SK-N-SH treated with all-trans-retinoic acid at 6 μM for 48 hours (cell line): ENCODE results near the gene PSME2.
A peak's percentile ranks its signal among the peaks of the same experiment; 100 is the strongest.

Source experiments
- ATAC-seq: fragments of 200-7000 bp; cut with Tn5 transposase; 3 replicates; pipeline ENCODE4 v1.9.1; 2020; ENCODE audit warnings: mild to moderate bottlenecking, moderate library complexity
- ARNTL ChIP-seq: fragments of 450-650 bp; formaldehyde crosslinking; IDR thresholded peaks from 2 replicates; pipeline ENCODE4 v1.5.0; 2020; ENCODE audit warnings: low read depth, mild to moderate bottlenecking, moderate library complexity, borderline replicate concordance
- BACH2 ChIP-seq: fragments of 250-450 bp; sonication (Bioruptor Pico); IDR thresholded peaks from 2 replicates; pipeline ENCODE4 v1.9.0; 2021; ENCODE audit warnings: mild to moderate bottlenecking, borderline replicate concordance
- CSDC2 ChIP-seq: fragments of 250-450 bp; sonication (Bioruptor Pico); IDR thresholded peaks from 2 replicates; pipeline ENCODE4 v1.5.0; 2020; ENCODE audit warnings: mild to moderate bottlenecking, moderate library complexity
- CSRNP3 ChIP-seq: fragments of 250-450 bp; sonication (Bioruptor Pico); IDR thresholded peaks from 2 replicates; pipeline ENCODE4 v1.5.1; 2021; ENCODE audit warnings: mild to moderate bottlenecking, moderate library complexity
- ESRRG ChIP-seq: fragments of 250-450 bp; sonication (Bioruptor Pico); IDR thresholded peaks from 2 replicates; pipeline ENCODE4 v1.6.1; 2021; ENCODE audit warnings: mild to moderate bottlenecking
- GLIS3 ChIP-seq: fragments of 250-450 bp; sonication (Bioruptor Pico); IDR thresholded peaks from 2 replicates; pipeline ENCODE4 v1.5.0; 2020; ENCODE audit warnings: mild to moderate bottlenecking, moderate library complexity
- ISL1 ChIP-seq: fragments of 250-450 bp; sonication (Bioruptor Pico); IDR thresholded peaks from 2 replicates; pipeline ENCODE4 v2.1.2; 2022; ENCODE audit warnings: mild to moderate bottlenecking, moderate library complexity
- OSR1 ChIP-seq: fragments of 250-450 bp; sonication (Bioruptor Pico); IDR thresholded peaks from 2 replicates; pipeline ENCODE4 v1.8.0; 2022; ENCODE audit warnings: moderate library complexity, mild to moderate bottlenecking, inconsistent platforms
- POU6F1 ChIP-seq: fragments of 250-450 bp; sonication (Bioruptor Pico); IDR thresholded peaks from 2 replicates; pipeline ENCODE4 v1.8.0; 2021; ENCODE audit warnings: low read depth, mild to moderate bottlenecking, moderate library complexity, borderline replicate concordance
- PPARA ChIP-seq: fragments of 250-450 bp; sonication (Bioruptor Pico); IDR thresholded peaks from 2 replicates; pipeline ENCODE4 v1.5.0; 2020; ENCODE audit warnings: mild to moderate bottlenecking, borderline replicate concordance
- SNAI2 ChIP-seq: fragments of 250-450 bp; sonication (Bioruptor Pico); IDR thresholded peaks from 2 replicates; pipeline ENCODE4 v1.5.0; 2020; ENCODE audit warnings: mild to moderate bottlenecking, moderate library complexity
- TCF4 ChIP-seq: fragments of 250-450 bp; sonication (Bioruptor Pico); IDR thresholded peaks from 2 replicates; pipeline ENCODE4 v1.8.0; 2021; ENCODE audit warnings: mild to moderate bottlenecking, moderate library complexity, borderline replicate concordance
- ZC3H10 ChIP-seq: fragments of 250-450 bp; sonication (Bioruptor Pico); IDR thresholded peaks from 2 replicates; pipeline ENCODE4 v1.5.1; 2021; ENCODE audit warnings: mild to moderate bottlenecking, moderate library complexity
- ZFP3 ChIP-seq: fragments of 250-450 bp; sonication (Bioruptor Pico); IDR thresholded peaks from 2 replicates; pipeline ENCODE4 v1.5.0; 2020; ENCODE audit warnings: mild to moderate bottlenecking, moderate library complexity
- ZFP30 ChIP-seq: fragments of 450-650 bp; formaldehyde crosslinking; IDR thresholded peaks from 2 replicates; pipeline ENCODE4 v1.5.0; 2022; ENCODE audit warnings: mild to moderate bottlenecking, moderate library complexity
- ZNF565 ChIP-seq: fragments of 450-650 bp; formaldehyde crosslinking; conservative IDR thresholded peaks from 2 replicates; pipeline ENCODE4 v1.5.0; 2020; ENCODE audit warnings: low read depth, mild to moderate bottlenecking, moderate library complexity
- ZNF70 ChIP-seq: fragments of 450-650 bp; formaldehyde crosslinking; IDR thresholded peaks from 2 replicates; pipeline ENCODE4 v1.5.0; 2020; ENCODE audit warnings: mild to moderate bottlenecking, moderate library complexity
- ZNF8 ChIP-seq: fragments of 450-650 bp; formaldehyde crosslinking; IDR thresholded peaks from 2 replicates; pipeline ENCODE4 v1.5.0; 2020; ENCODE audit warnings: mild to moderate bottlenecking, moderate library complexity
- TF ChIP-seq, protein P1 (sequence below): fragments of 250-450 bp; sonication (Bioruptor Pico); IDR thresholded peaks from 2 replicates; pipeline ENCODE4 v1.5.0; 2020; ENCODE audit warnings: mild to moderate bottlenecking, moderate library complexity
- TF ChIP-seq, protein P2 (sequence below): fragments of 250-450 bp; sonication (Bioruptor Pico); IDR thresholded peaks from 2 replicates; pipeline ENCODE4 v1.5.1; 2020; ENCODE audit warnings: low read depth, mild to moderate bottlenecking, moderate library complexity
- TF ChIP-seq, protein P3 (sequence below): fragments of 250-450 bp; sonication (Bioruptor Pico); IDR thresholded peaks from 2 replicates; pipeline ENCODE4 v1.8.0; 2020; ENCODE audit warnings: mild to moderate bottlenecking, moderate library complexity, borderline replicate concordance

PSME2 gene

DNA sequence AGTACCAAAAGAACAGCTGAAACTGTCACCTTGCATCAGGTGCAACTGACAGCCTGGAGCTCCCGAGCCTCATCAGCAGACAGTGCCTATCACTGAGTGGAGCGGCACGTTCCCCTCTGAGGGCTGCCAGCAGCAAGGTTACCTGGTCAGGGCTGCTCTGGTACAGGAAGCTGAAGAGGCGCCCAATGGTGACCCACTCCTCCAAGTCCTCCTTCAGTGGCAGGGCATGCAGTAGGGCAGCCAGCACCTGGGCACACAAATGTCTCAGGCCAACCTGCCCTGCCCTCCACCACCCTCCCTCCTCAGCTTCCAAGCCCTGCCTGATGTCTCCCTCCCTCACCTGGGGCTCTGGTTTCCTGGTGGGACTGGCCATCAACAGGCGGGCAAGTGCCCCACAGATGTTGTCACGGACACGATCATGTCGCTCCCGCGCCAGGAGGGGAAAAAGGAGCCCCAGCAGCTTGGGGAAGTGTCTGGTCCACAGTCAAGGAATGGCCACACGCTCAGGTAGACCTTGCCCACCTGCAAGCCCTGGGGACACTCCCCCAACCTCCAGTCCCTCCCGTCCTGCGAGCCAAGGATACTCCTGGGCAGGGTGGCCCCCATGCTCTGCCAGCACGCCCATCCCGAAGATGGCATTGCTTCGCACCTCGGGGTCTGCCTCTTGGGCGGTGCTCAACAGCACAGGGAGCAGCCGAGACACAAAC lies 35.1 kb upstream of the PSME2 start:
- TF ChIP-seq GLIS3 (no peak; the same call in 1 of the 2 replicates), ARNTL (no peak), ISL1 (CRISPR knock-in tag) (no peak), ZFP3 (CRISPR knock-in tag) (no peak), SNAI2 (CRISPR knock-in tag) (no peak), CSDC2 (CRISPR knock-in tag) (no peak), TCF4 (CRISPR knock-in tag) (no peak), ZC3H10 (CRISPR knock-in tag) (no peak), PPARA (no peak), ZNF565 (CRISPR knock-in tag) (no peak), ESRRG (CRISPR knock-in tag) (no peak), ZNF70 (CRISPR knock-in tag) (no peak)
- TF ChIP-seq, protein P1, sequence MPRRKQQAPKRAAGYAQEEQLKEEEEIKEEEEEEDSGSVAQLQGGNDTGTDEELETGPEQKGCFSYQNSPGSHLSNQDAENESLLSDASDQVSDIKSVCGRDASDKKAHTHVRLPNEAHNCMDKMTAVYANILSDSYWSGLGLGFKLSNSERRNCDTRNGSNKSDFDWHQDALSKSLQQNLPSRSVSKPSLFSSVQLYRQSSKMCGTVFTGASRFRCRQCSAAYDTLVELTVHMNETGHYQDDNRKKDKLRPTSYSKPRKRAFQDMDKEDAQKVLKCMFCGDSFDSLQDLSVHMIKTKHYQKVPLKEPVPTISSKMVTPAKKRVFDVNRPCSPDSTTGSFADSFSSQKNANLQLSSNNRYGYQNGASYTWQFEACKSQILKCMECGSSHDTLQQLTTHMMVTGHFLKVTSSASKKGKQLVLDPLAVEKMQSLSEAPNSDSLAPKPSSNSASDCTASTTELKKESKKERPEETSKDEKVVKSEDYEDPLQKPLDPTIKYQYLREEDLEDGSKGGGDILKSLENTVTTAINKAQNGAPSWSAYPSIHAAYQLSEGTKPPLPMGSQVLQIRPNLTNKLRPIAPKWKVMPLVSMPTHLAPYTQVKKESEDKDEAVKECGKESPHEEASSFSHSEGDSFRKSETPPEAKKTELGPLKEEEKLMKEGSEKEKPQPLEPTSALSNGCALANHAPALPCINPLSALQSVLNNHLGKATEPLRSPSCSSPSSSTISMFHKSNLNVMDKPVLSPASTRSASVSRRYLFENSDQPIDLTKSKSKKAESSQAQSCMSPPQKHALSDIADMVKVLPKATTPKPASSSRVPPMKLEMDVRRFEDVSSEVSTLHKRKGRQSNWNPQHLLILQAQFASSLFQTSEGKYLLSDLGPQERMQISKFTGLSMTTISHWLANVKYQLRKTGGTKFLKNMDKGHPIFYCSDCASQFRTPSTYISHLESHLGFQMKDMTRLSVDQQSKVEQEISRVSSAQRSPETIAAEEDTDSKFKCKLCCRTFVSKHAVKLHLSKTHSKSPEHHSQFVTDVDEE (CRISPR knock-in tag) = no peak
- TF ChIP-seq, protein P2, sequence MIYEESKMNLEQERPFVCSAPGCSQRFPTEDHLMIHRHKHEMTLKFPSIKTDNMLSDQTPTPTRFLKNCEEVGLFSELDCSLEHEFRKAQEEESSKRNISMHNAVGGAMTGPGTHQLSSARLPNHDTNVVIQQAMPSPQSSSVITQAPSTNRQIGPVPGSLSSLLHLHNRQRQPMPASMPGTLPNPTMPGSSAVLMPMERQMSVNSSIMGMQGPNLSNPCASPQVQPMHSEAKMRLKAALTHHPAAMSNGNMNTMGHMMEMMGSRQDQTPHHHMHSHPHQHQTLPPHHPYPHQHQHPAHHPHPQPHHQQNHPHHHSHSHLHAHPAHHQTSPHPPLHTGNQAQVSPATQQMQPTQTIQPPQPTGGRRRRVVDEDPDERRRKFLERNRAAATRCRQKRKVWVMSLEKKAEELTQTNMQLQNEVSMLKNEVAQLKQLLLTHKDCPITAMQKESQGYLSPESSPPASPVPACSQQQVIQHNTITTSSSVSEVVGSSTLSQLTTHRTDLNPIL (CRISPR knock-in tag) = no peak
- ATAC-seq = no peak

DNA sequence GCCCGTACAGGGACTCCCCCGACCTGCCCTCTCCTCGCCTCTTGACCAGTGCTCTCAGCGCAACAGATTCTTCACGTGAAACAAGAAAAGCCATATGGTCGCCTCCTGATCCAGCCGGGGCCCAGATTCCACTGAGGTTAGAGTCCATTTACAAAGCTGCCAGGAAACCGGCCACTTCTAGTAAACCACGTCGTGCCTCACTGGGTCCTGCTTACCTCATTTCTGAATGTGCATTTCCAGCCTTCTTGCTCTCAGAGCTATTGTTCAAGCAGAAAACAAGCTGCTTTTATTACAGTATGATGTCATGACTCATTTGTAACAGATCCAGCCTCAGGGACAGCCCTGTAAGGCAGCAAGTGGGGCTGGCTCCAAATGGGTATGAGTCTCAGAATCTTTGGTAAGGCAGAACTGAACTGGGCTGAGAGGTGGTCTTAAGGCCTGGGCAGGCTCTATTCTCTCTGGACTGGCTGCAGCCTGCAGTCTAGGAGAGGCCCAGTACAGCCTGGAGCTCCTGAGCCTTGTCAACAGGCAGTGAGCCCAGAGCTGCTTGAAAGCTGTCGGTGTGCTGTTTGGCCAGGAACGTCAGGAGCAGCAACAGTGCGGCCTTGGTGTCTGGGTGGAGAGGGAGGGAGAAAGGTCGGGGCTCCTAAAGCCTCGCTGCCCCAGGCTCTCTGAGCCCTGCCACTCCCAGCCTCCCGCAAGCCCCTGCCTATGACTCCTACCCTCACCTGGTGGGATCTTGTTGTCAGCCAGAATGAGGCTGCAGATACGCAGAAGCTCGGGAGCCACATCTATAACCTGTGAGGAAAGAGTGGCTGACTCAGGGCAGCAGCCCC lies 33.8 kb upstream of the PSME2 start:
- peak; percentile 28 for ATAC-seq
- TF ChIP-seq ZNF8 (CRISPR knock-in tag) (no peak), OSR1 (CRISPR knock-in tag) (no peak), CSDC2 (CRISPR knock-in tag) (no peak), BACH2 (CRISPR knock-in tag) (no peak), GLIS3 (no peak), CSRNP3 (no peak), ZFP30 (CRISPR knock-in tag) (no peak), PPARA (no peak), TCF4 (CRISPR knock-in tag) (no peak), ISL1 (CRISPR knock-in tag) (no peak), ZNF565 (CRISPR knock-in tag) (no peak), ZC3H10 (CRISPR knock-in tag) (no peak), ZNF70 (CRISPR knock-in tag) (no peak), SNAI2 (CRISPR knock-in tag) (no peak), ESRRG (CRISPR knock-in tag) (no peak), POU6F1 (CRISPR knock-in tag) (no peak)
- TF ChIP-seq, protein P2 (CRISPR knock-in tag) = no peak
- TF ChIP-seq, protein P1 (CRISPR knock-in tag) = no peak
- TF ChIP-seq, protein P3, sequence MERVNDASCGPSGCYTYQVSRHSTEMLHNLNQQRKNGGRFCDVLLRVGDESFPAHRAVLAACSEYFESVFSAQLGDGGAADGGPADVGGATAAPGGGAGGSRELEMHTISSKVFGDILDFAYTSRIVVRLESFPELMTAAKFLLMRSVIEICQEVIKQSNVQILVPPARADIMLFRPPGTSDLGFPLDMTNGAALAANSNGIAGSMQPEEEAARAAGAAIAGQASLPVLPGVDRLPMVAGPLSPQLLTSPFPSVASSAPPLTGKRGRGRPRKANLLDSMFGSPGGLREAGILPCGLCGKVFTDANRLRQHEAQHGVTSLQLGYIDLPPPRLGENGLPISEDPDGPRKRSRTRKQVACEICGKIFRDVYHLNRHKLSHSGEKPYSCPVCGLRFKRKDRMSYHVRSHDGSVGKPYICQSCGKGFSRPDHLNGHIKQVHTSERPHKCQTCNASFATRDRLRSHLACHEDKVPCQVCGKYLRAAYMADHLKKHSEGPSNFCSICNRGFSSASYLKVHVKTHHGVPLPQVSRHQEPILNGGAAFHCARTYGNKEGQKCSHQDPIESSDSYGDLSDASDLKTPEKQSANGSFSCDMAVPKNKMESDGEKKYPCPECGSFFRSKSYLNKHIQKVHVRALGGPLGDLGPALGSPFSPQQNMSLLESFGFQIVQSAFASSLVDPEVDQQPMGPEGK = no peak
- TF ChIP-seq, all 23 proteins: peak for 0
